ENCODE data around the gene TMEM158. TPM values are rescaled to one million over a fixed set of nuclear protein-coding genes. Genes with fewer than 3 reads are reported as not detected.

The TMEM158 gene
- total RNA-seq, 1 experiment from 2014 or later: 25.8 TPM

DNA sequence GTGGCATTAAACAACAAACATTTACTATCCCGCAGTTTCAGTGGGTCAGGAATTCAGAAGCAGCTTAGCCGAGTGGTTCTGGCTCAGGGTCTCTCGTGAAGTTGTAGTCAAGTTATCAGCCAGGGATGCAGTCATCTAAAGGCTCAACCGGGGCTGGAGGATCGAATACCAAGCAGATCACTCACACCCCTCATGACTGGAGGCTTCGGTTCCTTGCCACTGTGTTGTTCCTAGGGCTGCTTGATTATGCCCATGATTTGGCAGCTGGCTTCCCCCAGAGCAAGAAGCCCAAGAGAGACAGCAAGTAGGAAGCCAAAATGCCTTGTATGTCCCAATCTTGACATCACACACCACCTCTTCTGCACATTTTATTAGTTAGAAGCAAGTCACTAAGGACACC lies 46.0 kb downstream of the TMEM158 start:
- POLR2A ChIA-PET: interaction anchor here (2.4 kb wide), 1 partner anchor 10 kb away, joined by 5 read pairs; no protein-coding TSS in a partner anchor
- intact Hi-C loops (cut with micrococcal nuclease): no loop called here
- no peaks in the 10 kb centered on the region for H3K79me2 ChIP-seq (ENCODE audit: insufficient read depth, low read length)
- no peaks in the 10 kb centered on the region for H3K36me3 ChIP-seq (ENCODE audit: control insufficient read depth in 1 of 2, insufficient read depth in 2 of 2, low read length in 2 of 2)
- H3K9ac ChIP-seq (ENCODE audit: low read length): no peak overlapping the region
- no peaks in the 10 kb centered on the region for H3K27me3 ChIP-seq (ENCODE audit: insufficient read depth, low read length)
- DNase-seq (ENCODE audit: low read depth, low spot score) (no peak), ATAC-seq (no peak)
- H3K9me3 ChIP-seq (ENCODE audit: control insufficient read depth in 1 of 2, insufficient read depth in 1 of 2, low read depth in 1 of 2, low read length in 2 of 2): no peaks in the 10 kb centered on the region
- H3K27ac ChIP-seq (ENCODE audit: low read depth, low read length): no peak overlapping the region
- no TSS peak for BruUV-seq (replicated peaks)
- H3K4me2 ChIP-seq (ENCODE audit: low read length): no peak overlapping the region
- no peaks in the 10 kb centered on the region for H4K20me1 ChIP-seq (ENCODE audit: insufficient read depth)
- peaks cover 24 to 35% of the 10 kb centered on the region in 2 experiments; a peak in 3 of 4 replicates for H3K4me1 ChIP-seq (ENCODE audit: control insufficient read depth in 1 of 2, insufficient read depth in 2 of 2, low read length in 2 of 2)
- RAD21 ChIA-PET (ENCODE audit: low non-redundant PET in 1 of 2, low total read pairs in 2 of 2, uncharacterized antibody in 2 of 2, unreplicated experiment in 2 of 2): no interaction called here
- TF ChIP-seq, protein P1, sequence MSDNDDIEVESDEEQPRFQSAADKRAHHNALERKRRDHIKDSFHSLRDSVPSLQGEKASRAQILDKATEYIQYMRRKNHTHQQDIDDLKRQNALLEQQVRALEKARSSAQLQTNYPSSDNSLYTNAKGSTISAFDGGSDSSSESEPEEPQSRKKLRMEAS (IDR thresholded peaks at IDR 0.05): no peak
- TF ChIP-seq POLR2A (IDR thresholded peaks at IDR 0.05; ENCODE audit: borderline replicate concordance, extremely low read depth, insufficient read depth, insufficient read length): no peak
- CTCF ChIA-PET: interaction anchor here (1.3 kb wide), 1 partner anchor 30 kb away, joined by 3 read pairs; no protein-coding TSS in a partner anchor
- H3K4me3 ChIP-seq (replicated peaks in 1 of 2; ENCODE audit: low read depth in 1 of 2, low read length in 2 of 2): no peak overlapping the region
- H2AFZ ChIP-seq (ENCODE audit: low read depth, low read length, poor library complexity, severe bottlenecking): no peak overlapping the region
- H3K9me2 ChIP-seq (ENCODE audit: insufficient read depth): no peaks in the 10 kb centered on the region

- intact Hi-C loops (cut with micrococcal nuclease): no loop called here
- Histone ChIP-seq H3K9me3 (ENCODE audit: control insufficient read depth in 1 of 2, insufficient read depth in 1 of 2, low read depth in 1 of 2, low read length in 2 of 2) (no peaks in the 10 kb centered on the region), H3K4me2 (ENCODE audit: low read length) (no peak overlapping the region), H3K4me1 (ENCODE audit: control insufficient read depth in 1 of 2, insufficient read depth in 2 of 2, low read length in 2 of 2) (peaks cover 24 to 35% of the 10 kb centered on the region in 2 experiments; a peak in 3 of 4 replicates), H3K9ac (ENCODE audit: low read length) (no peak overlapping the region), H3K27me3 (ENCODE audit: insufficient read depth, low read length) (no peaks in the 10 kb centered on the region), H4K20me1 (ENCODE audit: insufficient read depth) (no peaks in the 10 kb centered on the region), H2AFZ (ENCODE audit: low read depth, low read length, poor library complexity, severe bottlenecking) (no peak overlapping the region), H3K79me2 (ENCODE audit: insufficient read depth, low read length) (no peaks in the 10 kb centered on the region), H3K27ac (ENCODE audit: low read depth, low read length) (no peak overlapping the region; the same call in 1 of the 2 replicates), H3K4me3 (replicated peaks in 1 of 2; ENCODE audit: low read depth in 1 of 2, low read length in 2 of 2) (no peak overlapping the region), H3K9me2 (ENCODE audit: insufficient read depth) (no peaks in the 10 kb centered on the region), H3K36me3 (ENCODE audit: control insufficient read depth in 1 of 2, insufficient read depth in 2 of 2, low read length in 2 of 2) (no peaks in the 10 kb centered on the region)
- TF ChIP-seq TCF7L2 (IDR thresholded peaks at IDR 0.05; ENCODE audit: borderline replicate concordance, extremely low read depth, insufficient read depth, insufficient read length): no peak
- TF ChIP-seq, protein P1 (IDR thresholded peaks at IDR 0.05): no peak
- TF ChIP-seq POLR2A (IDR thresholded peaks at IDR 0.05; ENCODE audit: borderline replicate concordance, extremely low read depth, insufficient read depth, insufficient read length): no peak
- no TSS peak for BruUV-seq (replicated peaks)
- RAD21 ChIA-PET (ENCODE audit: low non-redundant PET in 1 of 2, low total read pairs in 2 of 2, uncharacterized antibody in 2 of 2, unreplicated experiment in 2 of 2): no interaction called here
- no peak for DNase-seq (ENCODE audit: low read depth, low spot score)
- ATAC-seq: no peak
- POLR2A ChIA-PET: interaction anchor here (2.4 kb wide), 1 partner anchor 9 kb away, joined by 5 read pairs; no protein-coding TSS in a partner anchor
- CTCF ChIA-PET: interaction anchor here (1.3 kb wide), 1 partner anchor 31 kb away, joined by 3 read pairs; no protein-coding TSS in a partner anchor
These were observed 46.9 kb downstream of the TMEM158 start for GRCh38 chr3:45179163-45179562.

Data from HCT116 (cell line).